GM19372 (cell line): ENCODE data around the gene SIRPA.
A peak's percentile ranks its signal among the peaks of the same experiment; 100 is the strongest.

Experiments
- ATAC-seq: cut with Tn5 transposase; IDR thresholded peaks from one replicate; pipeline ENCODE4 v1.9.1; 2021; ENCODE audit warnings: mild to moderate bottlenecking, low read depth, moderate library complexity; ENCODE audit not compliant: unreplicated experiment

Gene SIRPA

DNA sequence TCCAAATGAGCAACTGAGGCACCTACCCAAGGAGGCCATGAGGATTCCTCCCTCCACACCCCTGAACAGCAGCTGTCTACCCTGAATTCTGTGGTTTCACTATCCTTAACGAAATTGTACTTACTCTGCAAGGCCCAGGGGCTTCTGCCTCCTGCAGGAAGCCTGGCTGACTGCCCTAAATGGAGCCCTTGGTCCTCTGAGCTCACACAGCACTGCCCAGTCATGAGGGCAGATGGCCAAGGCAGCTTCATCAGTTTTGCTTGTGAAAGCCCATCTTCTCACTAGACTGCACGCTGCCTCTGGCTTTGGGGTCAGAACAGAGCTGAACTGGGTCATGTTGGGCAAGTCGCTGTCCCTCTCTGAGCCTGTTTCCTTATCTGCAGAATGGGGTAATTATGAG, 26.4 kb upstream of the SIRPA start:
- ATAC-seq, result no peak

DNA sequence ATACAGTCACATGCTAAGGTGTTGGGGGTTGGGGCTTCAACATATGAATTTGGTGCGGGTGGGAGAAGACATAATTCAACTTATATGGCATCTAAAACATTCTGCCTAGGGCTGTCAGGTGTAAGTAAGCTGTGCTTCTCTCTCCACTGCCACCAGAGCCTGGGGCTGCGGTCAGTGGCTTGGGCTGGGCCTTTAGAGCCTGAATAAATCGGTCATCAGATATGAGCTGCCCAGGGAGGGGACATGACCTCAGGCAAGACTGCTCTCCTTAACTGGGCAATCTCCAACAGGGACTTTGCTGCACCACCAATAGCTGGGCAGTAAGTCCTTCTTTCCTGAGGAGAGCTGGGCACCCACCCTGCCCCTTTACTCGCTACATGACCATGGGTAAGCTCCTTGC, 24.9 kb upstream of the SIRPA start:
- ATAC-seq, result no peak

DNA sequence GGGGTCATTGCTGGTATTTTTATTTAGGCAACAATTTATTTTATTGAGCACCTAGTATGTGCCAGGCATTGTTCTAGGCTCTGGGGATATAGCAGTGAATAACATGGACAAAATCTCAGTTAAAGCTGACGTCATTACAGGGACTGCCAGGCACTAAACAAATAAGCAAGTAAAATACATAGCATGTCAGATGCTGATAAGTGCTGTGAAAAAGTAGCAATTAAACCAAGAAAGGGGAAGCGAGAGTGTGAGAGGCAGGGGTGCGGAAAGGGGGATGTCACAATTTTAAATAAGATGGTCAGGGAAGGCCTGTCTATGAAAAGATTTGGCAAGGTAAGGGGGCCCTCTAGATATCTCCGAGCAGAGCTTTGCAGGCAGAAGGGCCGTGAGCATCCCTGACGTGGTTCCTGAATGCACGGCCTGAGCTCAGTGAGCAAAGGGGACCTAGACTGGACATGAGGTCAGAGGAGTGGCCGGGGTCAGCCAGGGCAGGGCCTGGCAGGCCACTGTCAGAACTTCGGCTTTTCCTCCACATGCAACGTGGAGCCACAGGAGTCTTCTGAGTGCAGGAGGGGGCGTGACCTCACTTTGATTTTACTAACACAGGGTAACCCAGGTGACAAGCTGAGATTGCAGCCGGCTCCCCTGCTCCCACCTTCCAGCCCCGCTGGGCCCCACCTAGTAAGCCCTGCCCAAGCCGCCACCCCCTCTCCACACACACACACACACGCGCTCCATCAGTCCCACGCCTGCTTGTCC, 24.2 kb upstream of the SIRPA start:
- no peak for ATAC-seq

DNA sequence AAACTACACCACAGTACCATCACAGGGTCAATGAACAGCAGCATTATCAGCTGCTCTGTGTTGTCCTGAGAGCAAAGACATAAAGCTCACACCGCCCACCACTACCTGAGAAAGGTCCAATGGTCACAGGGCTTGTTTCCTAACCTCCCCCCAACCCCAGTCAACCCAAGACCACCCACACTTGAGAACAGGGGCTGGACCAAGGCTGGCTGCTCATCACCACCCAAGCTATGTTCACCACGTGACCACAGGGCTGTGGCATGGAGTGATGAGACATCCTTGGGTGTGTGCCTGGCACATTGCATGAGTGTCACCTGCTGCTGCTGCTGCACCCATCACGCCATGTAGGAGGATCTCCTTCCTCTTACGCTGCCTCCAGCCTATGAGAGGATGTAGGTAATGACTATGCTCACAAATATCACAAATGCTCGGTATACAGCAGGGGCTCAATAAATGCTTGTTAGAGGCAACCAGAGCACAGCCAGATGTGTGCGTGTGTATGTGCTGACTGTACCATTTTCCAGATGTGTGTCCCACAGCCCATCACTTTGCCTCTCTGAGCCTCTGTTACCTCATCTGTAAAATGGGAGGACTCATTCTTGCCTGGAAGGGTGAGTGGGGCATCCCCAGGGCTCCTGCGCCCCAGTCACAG, 23.3 kb upstream of the SIRPA start:
- peak; percentile 65 for ATAC-seq

DNA sequence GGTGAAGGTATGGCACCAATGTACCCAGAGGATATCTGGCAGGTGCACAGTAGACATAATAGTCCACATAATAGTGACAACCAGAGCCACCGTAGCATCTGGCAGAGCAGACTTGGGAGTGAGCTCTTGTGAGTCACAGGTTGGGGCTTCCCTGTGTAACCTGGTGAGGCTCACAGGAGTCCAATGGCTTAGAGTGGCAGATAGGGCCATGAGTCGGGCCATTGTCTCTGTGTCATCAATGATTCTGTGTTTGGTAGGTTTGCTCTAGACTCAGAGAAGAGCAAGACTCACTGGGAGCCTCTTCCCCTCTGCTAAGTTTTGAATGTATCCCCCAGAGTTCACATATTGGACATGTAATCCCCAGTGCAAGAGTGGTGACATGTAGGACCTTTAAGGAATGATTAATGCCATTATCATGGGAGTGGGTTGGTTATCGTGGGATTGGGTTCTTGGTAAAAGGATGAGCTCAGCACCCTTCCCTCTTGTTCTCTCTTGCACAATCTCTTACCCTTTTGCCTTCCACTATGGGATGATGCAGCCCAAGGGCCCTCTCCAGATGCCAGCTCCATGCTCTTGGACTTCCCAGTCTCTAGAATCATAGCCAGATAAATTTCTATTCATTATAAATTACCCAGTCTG, 22.6 kb upstream of the SIRPA start:
- no peak for ATAC-seq

DNA sequence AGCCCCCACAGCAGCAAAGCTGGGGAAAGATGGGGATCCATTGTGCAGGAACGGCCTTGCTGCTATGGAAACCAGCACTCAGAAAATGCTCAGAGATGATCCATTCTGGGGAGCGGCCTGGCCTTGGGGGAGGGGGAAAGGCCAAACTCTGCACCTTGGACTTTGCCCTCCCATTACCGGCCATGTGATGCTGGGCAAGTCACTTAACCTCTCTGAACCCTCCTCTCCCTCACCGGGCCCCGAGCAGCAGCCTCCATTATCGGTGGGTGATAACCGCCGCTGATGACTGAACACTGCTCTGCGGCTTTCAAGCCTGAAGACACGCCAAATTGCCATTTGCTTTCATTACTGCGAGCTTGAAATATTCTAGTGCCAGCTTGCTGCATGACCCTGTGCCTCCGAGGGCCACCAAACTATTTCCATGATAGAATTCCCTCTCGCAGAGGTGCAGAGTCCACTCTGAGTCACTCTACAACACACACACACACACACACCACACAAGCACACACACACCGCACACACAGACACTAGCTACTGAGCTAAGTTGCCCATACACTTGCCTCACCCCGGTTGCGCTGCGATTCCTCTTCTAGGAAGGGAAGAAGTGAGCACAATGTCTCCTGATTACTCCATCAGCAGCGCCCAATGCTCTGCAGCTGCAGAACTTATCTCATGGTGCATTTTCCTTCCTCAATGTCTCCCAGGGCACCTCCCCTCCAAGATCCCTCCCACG, 20.6 kb upstream of the SIRPA start:
- ATAC-seq, result no peak

DNA sequence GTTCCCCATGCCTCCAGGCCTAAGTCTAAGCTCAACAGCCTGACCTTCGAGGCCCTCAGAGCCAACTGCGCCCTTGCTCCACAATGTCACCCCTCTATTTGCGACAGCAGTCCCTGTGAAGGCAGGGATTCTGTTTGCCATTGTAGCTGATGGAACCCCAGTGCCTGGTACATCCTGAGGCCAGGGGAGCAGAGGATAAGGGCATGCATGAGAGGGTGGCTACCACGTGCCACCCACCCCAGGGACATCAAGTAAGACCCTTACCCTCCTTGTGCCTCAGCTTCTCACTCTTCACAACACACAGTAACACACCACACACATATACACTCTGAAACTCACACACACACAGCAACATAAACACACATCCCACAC, 20.0 kb upstream of the SIRPA start:
- ATAC-seq, result no peak

DNA sequence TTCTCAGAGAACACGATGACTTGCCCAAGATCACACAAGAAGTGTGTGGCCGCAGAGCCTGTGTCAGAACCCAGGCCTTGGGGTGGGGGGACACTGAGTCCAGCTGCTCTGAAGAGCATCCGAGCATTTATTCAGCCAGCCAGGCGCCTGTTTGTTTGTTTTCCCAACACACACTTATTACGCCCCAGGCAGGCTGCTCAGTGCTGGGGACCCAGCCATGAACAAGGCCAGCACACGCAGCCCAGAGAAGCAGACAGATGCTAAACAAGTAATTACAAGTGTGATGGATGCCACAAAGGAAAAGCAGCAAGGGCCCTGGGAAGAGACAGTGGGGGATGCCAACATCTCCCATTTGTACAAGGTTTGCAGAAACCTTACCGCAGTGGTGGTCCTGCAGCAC, 19.4 kb upstream of the SIRPA start:
- no peak for ATAC-seq

DNA sequence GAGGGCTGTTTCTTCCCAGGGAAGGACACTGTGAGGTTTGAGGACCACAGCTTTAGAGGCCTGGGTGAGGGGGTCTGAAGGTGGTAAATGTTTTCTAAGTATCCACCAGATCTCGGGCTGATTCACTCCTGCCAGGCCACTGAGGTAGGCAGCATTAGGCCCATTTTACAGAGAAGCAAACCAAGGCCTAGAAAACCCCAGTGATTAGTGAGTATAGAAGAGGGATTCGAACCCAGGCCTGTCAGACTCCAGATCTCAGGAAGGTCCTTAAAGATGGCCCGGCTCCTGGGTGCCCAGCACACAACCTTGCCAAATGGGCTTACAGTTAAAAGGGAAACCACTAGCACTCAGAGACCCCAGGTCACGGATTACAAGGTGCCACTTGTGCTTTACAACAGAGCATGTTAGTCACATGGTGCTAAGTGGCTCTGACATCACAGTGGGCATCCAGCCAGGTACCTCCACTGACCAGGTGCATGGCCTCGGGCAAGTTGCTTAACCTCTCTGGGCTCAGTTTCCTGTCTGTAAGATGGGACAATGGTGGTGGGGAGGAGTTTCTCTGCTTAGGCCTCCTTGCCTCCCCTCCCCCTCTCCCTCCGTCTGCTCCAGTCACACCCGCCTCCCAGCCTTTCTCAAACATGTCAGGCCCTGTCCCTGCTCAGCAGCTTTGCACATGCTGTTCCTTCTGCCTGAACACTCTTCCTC, 18.8 kb upstream of the SIRPA start:
- ATAC-seq, result no peak

DNA sequence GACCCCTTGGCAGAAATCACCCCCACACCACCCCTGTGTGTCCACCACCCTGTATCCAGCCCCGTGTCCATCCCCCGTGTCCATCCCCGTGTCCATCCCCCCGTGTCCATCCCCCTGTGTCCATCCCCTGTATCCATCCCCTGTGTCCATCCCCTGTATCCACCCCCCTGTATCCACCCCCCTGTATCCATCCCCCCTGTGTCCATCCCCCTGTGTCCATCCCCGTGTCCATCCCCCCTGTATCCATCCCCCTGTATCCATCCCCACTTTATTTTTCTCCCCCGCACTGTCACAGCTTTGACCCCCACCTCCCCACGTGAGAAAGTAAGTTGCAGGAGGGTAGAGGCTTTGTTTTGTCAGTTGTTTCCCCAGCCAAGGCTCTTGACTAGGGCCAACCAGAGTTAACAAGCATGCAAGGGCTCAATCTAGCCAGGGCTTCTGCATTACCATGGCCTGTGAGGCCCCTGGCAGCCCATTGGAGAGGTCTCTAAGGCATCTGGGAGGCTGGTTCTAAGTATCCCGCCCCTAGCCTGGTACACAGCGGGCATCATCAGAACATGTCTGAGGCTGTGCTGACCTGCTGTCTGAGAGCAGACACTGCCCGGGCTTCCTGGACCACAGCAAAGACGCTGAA, 18.1 kb upstream of the SIRPA start:
- ATAC-seq, result no peak

DNA sequence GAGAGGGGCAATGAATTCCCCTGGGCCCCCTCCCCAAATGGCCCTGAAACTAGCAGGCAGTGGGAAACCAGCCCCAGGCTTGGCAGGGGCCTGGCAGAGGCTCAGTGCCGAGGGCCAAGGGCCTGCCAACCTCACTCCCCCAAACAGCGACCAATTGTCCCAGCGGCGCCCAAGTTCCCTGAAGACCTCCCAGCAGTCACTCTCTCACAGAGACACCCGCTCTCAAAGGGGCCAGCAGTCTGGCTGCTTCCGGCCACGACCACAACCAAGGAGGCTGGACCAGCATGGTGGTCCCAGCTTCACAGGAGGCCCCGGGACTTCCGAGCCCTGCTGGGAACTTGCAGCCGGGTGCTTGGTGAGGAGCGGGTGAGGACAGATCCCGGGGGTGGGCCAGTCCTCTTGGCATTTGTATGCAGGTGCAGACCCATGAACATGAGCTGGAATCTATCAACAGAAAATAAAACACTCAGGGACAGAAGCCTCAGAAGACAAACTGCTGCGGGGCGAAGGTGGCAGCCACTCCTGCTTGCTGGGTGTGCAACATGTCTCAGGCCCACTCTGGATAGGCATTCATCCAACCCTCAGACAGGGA, 17.5 kb upstream of the SIRPA start:
- no peak for ATAC-seq

DNA sequence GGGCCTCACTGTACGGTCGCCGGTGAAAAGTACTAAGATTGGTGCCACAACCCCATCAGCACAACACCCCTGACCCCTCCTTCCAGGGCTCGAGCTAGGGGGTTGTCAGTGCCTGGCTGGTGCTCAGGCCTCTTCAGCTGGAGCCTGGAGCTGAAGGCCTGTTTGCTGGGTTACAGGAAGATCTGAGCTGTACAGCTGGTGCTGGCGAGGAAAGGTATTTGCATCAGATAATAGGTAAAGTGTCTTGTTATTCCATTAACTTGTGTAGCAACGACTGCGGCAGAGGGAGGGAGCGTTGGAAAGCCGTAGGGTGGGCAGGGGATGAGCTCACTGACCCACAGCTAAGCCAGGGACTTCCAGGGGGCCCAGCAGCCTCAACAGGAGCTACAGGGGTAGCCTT, 15.8 kb upstream of the SIRPA start:
- ATAC-seq, result no peak

DNA sequence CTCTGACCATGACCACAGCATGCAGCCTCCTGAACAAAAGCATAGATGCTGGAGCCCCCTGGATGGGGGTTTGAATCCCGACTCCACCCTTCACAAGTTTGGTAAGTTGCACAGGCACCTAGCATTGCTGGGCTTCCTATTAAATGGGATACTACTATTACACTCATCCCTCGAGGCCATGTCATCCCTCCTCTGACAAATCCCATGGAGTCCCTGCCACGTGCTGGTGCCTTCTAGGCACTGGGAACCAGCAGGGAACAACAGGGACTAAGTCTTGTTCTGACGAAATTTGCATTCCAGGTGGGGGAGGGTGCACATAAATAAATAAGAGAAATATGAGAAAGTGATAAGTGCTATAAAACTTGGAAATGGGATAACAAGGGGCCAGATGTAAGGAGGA, 15.3 kb upstream of the SIRPA start:
- no peak for ATAC-seq

DNA sequence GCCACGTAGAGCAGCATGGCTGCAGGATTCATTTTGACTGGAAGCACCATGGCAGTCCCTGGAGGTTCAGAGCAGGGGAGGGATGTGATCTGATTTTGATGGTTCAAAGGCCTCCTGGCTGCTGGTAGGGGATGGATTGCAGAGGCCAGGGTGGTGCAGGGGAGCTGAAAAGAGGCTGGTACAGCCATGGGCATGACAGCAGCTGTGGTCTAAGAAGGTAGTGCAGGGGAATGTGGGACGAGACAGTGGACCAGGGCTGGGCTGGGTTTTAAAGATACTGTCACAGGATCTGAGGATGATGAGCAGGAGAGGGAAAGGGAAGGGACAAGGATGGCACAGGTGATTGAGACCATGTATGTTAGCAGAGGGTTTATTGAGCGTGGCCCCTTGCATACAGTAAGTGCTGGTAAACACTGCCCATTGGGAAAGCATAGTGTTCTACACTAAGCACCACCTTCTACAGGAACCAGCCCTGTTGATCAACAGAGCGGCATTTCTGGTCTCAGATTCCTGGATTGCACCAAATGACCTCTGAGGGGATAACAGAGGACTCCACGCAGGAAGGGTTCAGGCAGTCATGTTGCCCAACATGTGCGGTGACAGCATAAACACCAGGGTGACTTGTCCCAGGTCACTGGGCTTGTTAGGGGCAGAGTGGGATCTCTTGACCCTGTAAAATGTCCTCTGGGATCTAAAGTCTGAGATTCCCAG, 14.5 kb upstream of the SIRPA start:
- no peak for ATAC-seq

DNA sequence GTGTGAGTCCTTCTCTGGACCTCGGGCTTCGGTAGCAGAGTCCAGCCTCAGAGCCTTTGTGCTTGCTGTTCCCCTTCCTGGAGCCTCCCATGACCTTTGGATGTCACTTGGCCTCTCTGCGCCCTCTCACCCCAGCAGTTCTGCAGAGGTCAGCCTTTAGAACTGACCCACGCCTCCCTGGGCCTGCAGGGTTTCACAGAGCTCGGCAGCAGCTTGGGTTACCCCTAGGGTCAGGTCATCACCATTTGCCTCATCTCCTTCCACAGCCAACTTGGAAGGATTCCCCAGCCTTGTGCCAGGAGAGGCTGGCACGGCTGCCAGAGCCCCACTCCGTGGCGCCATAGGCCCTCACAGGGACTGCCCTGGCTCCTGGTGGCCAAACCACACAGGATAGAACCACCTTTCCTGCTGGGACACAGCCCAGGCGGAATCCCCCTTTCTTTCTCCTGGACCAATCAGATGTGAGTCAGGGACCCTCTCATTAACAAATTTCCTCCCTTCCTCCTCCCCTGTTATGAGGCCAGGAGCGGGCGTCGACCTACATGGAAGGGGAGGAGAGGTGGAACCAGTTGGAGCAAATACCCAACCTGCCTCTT, 13.9 kb upstream of the SIRPA start:
- no peak for ATAC-seq

DNA sequence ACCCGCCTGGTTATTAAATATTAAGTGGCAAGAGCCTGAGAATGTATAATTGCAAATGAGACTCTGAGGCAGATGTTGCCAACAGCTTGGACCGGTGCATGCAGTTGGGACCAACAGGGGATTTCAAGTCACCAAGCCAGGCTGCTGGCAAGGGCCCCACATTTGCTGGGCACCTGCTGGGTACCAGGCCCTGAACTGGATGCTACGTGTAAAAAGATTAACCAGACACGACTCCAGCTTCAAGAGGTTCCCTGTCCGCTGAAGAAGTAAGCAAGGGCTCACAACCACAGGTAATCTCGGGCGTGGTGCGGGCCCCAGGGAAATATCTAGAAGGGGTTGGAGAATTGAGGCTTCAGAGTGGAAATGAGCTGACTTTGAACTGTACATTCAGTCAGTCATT, 13.2 kb upstream of the SIRPA start:
- no peak for ATAC-seq

DNA sequence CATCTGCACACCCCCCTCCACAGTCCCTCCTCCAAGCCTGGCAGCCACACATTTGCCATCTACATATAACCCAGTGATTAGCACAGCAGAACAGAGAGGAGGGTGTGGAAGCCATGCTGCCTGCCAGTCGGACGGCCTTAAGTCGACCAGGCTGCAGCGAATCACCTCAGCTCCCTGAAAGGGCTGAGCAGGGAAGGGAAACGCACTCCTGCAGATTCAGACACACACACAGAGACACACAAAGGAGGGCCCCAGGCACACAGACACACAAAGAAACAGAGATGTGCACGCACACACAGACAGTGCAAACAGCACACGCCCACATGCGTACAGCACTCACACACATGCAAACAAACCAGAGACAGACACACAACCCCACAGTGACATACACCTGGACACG, 11.2 kb upstream of the SIRPA start:
- no peak for ATAC-seq

DNA sequence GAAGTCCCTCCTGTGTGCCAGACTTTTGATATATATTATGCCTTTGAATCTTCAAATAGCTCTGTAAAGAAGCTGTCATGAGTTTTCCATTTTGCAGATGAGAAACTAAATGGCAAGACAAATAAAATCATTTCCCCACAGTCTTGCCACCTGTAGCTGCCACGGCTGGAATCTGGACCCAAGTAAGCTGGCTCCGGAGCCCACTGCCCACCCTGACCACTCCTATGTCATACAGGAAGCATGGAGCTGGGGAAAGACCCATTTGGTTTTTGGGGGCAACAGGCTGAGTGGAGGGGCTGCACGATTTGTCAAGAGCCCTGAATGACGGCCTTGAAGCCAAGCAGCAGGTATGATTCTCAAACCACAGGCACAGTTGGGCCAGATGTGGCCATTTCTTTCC, 10.0 kb upstream of the SIRPA start:
- no peak for ATAC-seq
